Endothelial cell of umbilical vein (primary cell): Measurements from ENCODE around the gene NDUFB10. TPM values are rescaled to one million over a fixed set of nuclear protein-coding genes. Genes with fewer than 3 reads are reported as not detected.

Experiments used
- BruUV-seq: library from RNA; stranded (reverse); fragments of 400-500 nt; replicated peaks from 2 replicates; lab custom pipeline; 2021; lab: Mats Ljungman, UMichigan
- CTCF ChIA-PET: fragments of 300-600, 350-600 bp; sonication (Branson Sonifier 250); formaldehyde crosslinking; loops from one replicate; lab custom pipeline; 2021; ENCODE audit warnings: antibody characterized with exemption, inconsistent platforms; lab: Charles Lee
- POLR2A ChIA-PET: fragments of 300-600, 350-600 bp; sonication (Branson Sonifier 250); formaldehyde crosslinking; loops from one replicate; lab custom pipeline; 2021; ENCODE audit warnings: antibody characterized with exemption, inconsistent platforms; lab: Charles Lee
- DNase-seq: peaks from one replicate; pipeline ENCODE4 v3.0.0-alpha.2; 2011; ENCODE audit warnings: low read depth, low spot score
- FAIRE-seq: peaks from 2 replicates; lab custom pipeline; 2011; peaks lifted over from hg19 to GRCh38; lab: Jason Lieb, UNC
- H2AFZ ChIP-seq: 2 replicates; pipeline ENCODE4 v1.6.0; 2012; ENCODE audit warnings: low read depth, low read length, control low read depth, inconsistent platforms
- H3K27ac ChIP-seq: 2 replicates; pipeline ENCODE4 v1.5.1; 2011; ENCODE audit warnings: low read depth, mild to moderate bottlenecking, control low read depth, low read length, moderate library complexity; ENCODE audit not compliant: insufficient read depth
- H3K27me3 ChIP-seq, 2 experiments: 2 replicates each; pipeline versions ENCODE4 v1.6.0 to v1.6.1; 2011; ENCODE audit warnings: low read length in 2 of 2, mixed read lengths in 1 of 2; ENCODE audit not compliant: control insufficient read depth in 2 of 2, insufficient read depth in 2 of 2
- H3K36me3 ChIP-seq, 2 experiments: 2 replicates in 1 of 2; 3 replicates in 1 of 2; pipeline ENCODE4 v1.5.1; 2011; ENCODE audit warnings: low read length in 2 of 2, mild to moderate bottlenecking in 1 of 2, moderate library complexity in 1 of 2; ENCODE audit not compliant: control insufficient read depth in 2 of 2, insufficient read depth in 2 of 2; ENCODE audit errors: extremely low read depth in 1 of 2
- H3K4me1 ChIP-seq: 3 replicates; pipeline ENCODE4 v1.5.1; 2011; ENCODE audit warnings: mild to moderate bottlenecking, low read length; ENCODE audit not compliant: control insufficient read depth, insufficient read depth; ENCODE audit errors: extremely low read depth
- H3K4me2 ChIP-seq: 2 replicates; pipeline ENCODE4 v1.6.1; 2011; ENCODE audit warnings: low read length, control low read depth, mixed read lengths; ENCODE audit not compliant: insufficient read depth
- H3K4me3 ChIP-seq, 3 experiments: fragments of 200-600 bp in 1 of 3; sonication (generic), shearing (Covaris generic) in 1 of 3; replicated peaks in 1 of 3; 2 replicates each; pipeline ENCODE4 v1.5.1; 2011 to 2016; ENCODE audit warnings: control low read depth in 3 of 3, low read length in 3 of 3, mild to moderate bottlenecking in 2 of 3, inconsistent platforms in 1 of 3, low read depth in 1 of 3, moderate library complexity in 1 of 3; ENCODE audit not compliant: insufficient read depth in 1 of 3
- H3K79me2 ChIP-seq: 2 replicates; pipeline ENCODE4 v1.6.0; 2012; ENCODE audit warnings: low read length, inconsistent platforms; ENCODE audit not compliant: control insufficient read depth, insufficient read depth
- H3K9ac ChIP-seq: replicated peaks from 2 replicates; pipeline ENCODE3; 2011; ENCODE audit warnings: low read length, control low read depth; ENCODE audit not compliant: insufficient read depth; ENCODE audit errors: extremely low read depth
- H3K9me1 ChIP-seq: replicated peaks from 3 replicates; pipeline ENCODE4 v1.6.0; 2011; ENCODE audit warnings: mild to moderate bottlenecking, low read length; ENCODE audit not compliant: control insufficient read depth, insufficient read depth; ENCODE audit errors: extremely low read depth
- H3K9me3 ChIP-seq: replicated peaks from 2 replicates; pipeline ENCODE4 v1.5.1; 2012; ENCODE audit warnings: low read length, inconsistent platforms; ENCODE audit not compliant: control insufficient read depth, insufficient read depth
- H4K20me1 ChIP-seq: replicated peaks from 2 replicates; pipeline ENCODE3; 2011; ENCODE audit warnings: mild to moderate bottlenecking, low read length; ENCODE audit not compliant: control insufficient read depth, insufficient read depth; ENCODE audit errors: extremely low read depth
- CTCF ChIP-seq, 2 donors: IDR thresholded peaks; 1 replicate in 1 of 2; 2 replicates in 1 of 2; pipeline ENCODE4 v1.5.1; 2011; ENCODE audit warnings: low read length in 2 of 2, mild to moderate bottlenecking in 2 of 2, moderate library complexity in 2 of 2, control low read depth in 1 of 2, inconsistent platforms in 1 of 2, low read depth in 1 of 2; ENCODE audit not compliant: insufficient read depth in 1 of 2; ENCODE audit errors: extremely low read depth in 1 of 2
- EZH2 ChIP-seq: IDR thresholded peaks from 2 replicates; pipeline ENCODE4 v1.6.1; 2012; ENCODE audit warnings: borderline replicate concordance, low read depth, mild to moderate bottlenecking, moderate library complexity, low read length, inconsistent platforms; ENCODE audit not compliant: severe bottlenecking
- FOS ChIP-seq: IDR thresholded peaks from 2 replicates; pipeline ENCODE4 v1.6.1; 2011; ENCODE audit warnings: mild to moderate bottlenecking, low read length, moderate library complexity, borderline replicate concordance; ENCODE audit not compliant: insufficient read depth
- GATA2 ChIP-seq: IDR thresholded peaks from 2 replicates; pipeline ENCODE4 v1.7.0; 2011; ENCODE audit warnings: low read depth, mild to moderate bottlenecking, moderate library complexity, mixed read lengths, low read length; ENCODE audit not compliant: insufficient read length, insufficient read depth
- JUN ChIP-seq: IDR thresholded peaks from 2 replicates; pipeline ENCODE4 v1.6.1; 2011; ENCODE audit warnings: borderline replicate concordance, low read depth; ENCODE audit not compliant: insufficient read length, insufficient read depth
- MAX ChIP-seq: IDR thresholded peaks from 2 replicates; pipeline ENCODE4 v1.6.1; 2011; ENCODE audit not compliant: insufficient read depth, insufficient read length
- MYC ChIP-seq: IDR thresholded peaks from one replicate; pipeline ENCODE4 v1.6.1; 2011; ENCODE audit warnings: mild to moderate bottlenecking, low read depth, low read length
- POLR2A ChIP-seq: IDR thresholded peaks from 2 replicates; pipeline ENCODE4 v1.6.1; 2012; ENCODE audit warnings: low read depth, mild to moderate bottlenecking, control low read depth, low read length
- POLR2AphosphoS5 ChIP-seq: IDR thresholded peaks from 2 replicates; pipeline ENCODE4 v1.6.1; 2012; ENCODE audit warnings: low read depth, mild to moderate bottlenecking, control low read depth, low read length, moderate library complexity; ENCODE audit not compliant: insufficient read depth
- dilution Hi-C: fragments of 300-500 bp; cut with MboI; formaldehyde crosslinking; loops from one replicate; pipeline ENCODE4 v1.15.0; 2019; ENCODE audit warnings: low sequenced_read_pairs; ENCODE audit not compliant: extremely low pct_ligation_motif_present
- intact Hi-C: fragments of 100-400 bp; cut with micrococcal nuclease; formaldehyde crosslinking; loops from one replicate; pipeline ENCODE4 v1.10.0; 2022
- polyA plus RNA-seq, 4 experiments: library from polyadenylated mRNA; depleted of rRNA in 3 of 4; stranded (reverse) in 3 of 4; unstranded in 1 of 4; fragments of >200 nt; gene quantifications; 2 replicates each; pipeline versions ENCODE4 v1.2.1 to v1.2.3, GENCODE V29; 2011 to 2012; ENCODE audit warnings: missing spikeins in 1 of 4
- total RNA-seq: library from RNA; stranded (reverse); gene quantifications from 2 replicates; pipeline ENCODE4 v1.2.3, GENCODE V29; 2021

The NDUFB10 gene
- total and polyA plus RNA-seq, 2 donors (not counting 3 experiments of a cell fraction or from before 2014, with no cell fraction given), result 124 to 167 TPM

- Histone ChIP-seq H3K79me2 (peaks cover 47% of the 10 kb centered on the region), H3K9me1 (no peaks in the 10 kb centered on the region), H3K27me3 (no peaks in the 10 kb centered on the region), H3K9ac (peak within 1 kb of the TSS; percentile 92), H3K9me3 (no peaks in the 10 kb centered on the region), H3K4me1 (peaks cover 27% of the 10 kb centered on the region), H3K4me2 (peak within 1 kb of the TSS; percentile 95), H2AFZ (peak within 1 kb of the TSS; percentile 9), H4K20me1 (no peaks in the 10 kb centered on the region), H3K36me3 (peaks cover 8 to 17% of the 10 kb centered on the region in 2 experiments), H3K4me3 (peak within 1 kb of the TSS; percentile 85 to 95 (median 89)), H3K27ac (peak within 1 kb of the TSS; percentile 76)
- FAIRE-seq, result peak; percentile 98
- TF ChIP-seq EZH2, result no peak
- TF ChIP-seq GATA2, result no peak
- peak; percentile 81 for TF ChIP-seq MAX
- no peak for TF ChIP-seq JUN
- peak; percentile 10 for TF ChIP-seq FOS
- peak; percentile 83 for TF ChIP-seq MYC
- no peak for TF ChIP-seq CTCF (IDR thresholded peaks at IDR 0.05; ENCODE audit: extremely low read depth in 1 of 2, insufficient read depth in 1 of 2, low read depth in 1 of 2, low read length in 2 of 2)
- TF ChIP-seq POLR2A, result peak; percentile 100
- peak; percentile 100 for TF ChIP-seq POLR2AphosphoS5
- BruUV-seq, result TSS peak; percentile 89
- intact Hi-C loops, result loop anchor here (2.0 kb wide), 1 partner anchor 44 kb away; the partner anchor contains the start of gene ZNF598
- dilution Hi-C loops, result no loop called here
- DNase-seq, result peak; percentile 99
- POLR2A ChIA-PET, result interaction anchor here (0.6 to 1.4 kb wide), 14 partner anchors 9 to 544 kb away, joined by 3 to 11 read pairs (median 4); partner anchors contain the start of genes MSRB1, NTHL1, NUBP2 and SPSB3
- CTCF ChIA-PET, result interaction anchor here (0.9 to 1.6 kb wide), 4 partner anchors 12 to 176 kb away, joined by 3 to 7 read pairs (median 4); partner anchors contain the start of gene GFER
Measured at GRCh38 chr16:1964506-1965395, 5.4 kb downstream of the NDUFB10 start, which contains the start of gene RPS2. Gene RPS2, minus strand, starts transcription at chr16:1964826. Its CDS starts 201 bp downstream, at chr16:1964625.
